Chondrocyte (in vitro differentiated cells): ENCODE measurements around the gene MPST. TPM values are rescaled to one million over a fixed set of nuclear protein-coding genes. Genes with fewer than 3 reads are reported as not detected.

Source experiments
- DNase-seq: peaks from one replicate; pipeline ENCODE4 v3.0.0; 2021; ENCODE audit warnings: mixed read lengths, low spot score
- H3K27ac Mint-ChIP-seq: one replicate; pipeline ENCODE4 v1.8.0; 2021; ENCODE audit warnings: mild to moderate bottlenecking, moderate library complexity, mixed read lengths; ENCODE audit not compliant: unreplicated experiment
- H3K27me3 Mint-ChIP-seq: 2 replicates; pipeline ENCODE4 v1.8.0; 2021; ENCODE audit warnings: low read depth, mixed read lengths
- H3K36me3 Mint-ChIP-seq: 2 replicates; pipeline ENCODE4 v1.8.0; 2021; ENCODE audit warnings: low read depth, mixed read lengths
- H3K4me1 Mint-ChIP-seq: 2 replicates; pipeline ENCODE4 v1.8.0; 2021; ENCODE audit warnings: low read depth, mild to moderate bottlenecking, mixed read lengths
- H3K4me3 Mint-ChIP-seq: one replicate; pipeline ENCODE4 v1.8.0; 2021; ENCODE audit warnings: mild to moderate bottlenecking, moderate library complexity, mixed read lengths; ENCODE audit not compliant: unreplicated experiment
- H3K9me3 Mint-ChIP-seq: 2 replicates; pipeline ENCODE4 v1.8.0; 2021; ENCODE audit warnings: low read depth, mixed read lengths
- CTCF ChIP-seq: fragments of 200-600 bp; sonication (generic); IDR thresholded peaks from 2 replicates; pipeline ENCODE4 v1.5.0; 2021; ENCODE audit warnings: antibody characterized with exemption, mild to moderate bottlenecking, moderate library complexity
- total RNA-seq: library from RNA; stranded (reverse); gene quantifications from 3 replicates; pipeline ENCODE4 v1.2.1, GENCODE V29; 2021

The MPST gene
- total RNA-seq, 1 donor from 2014 or later = 71.4 TPM

- Mint-ChIP-seq H3K36me3 (peaks cover 3% of the 10 kb centered on the region), H3K4me3 (no peak overlapping the region), H3K27ac (no peak overlapping the region), H3K27me3 (peaks cover 14% of the 10 kb centered on the region), H3K9me3 (no peaks in the 10 kb centered on the region), H3K4me1 (peaks cover 14% of the 10 kb centered on the region)
- TF ChIP-seq CTCF = no peak
- DNase-seq = no peak
Observed at GRCh38 chr22:37033605-37034430, 14.3 kb downstream of the MPST start.

- DNase-seq = no peak
- Mint-ChIP-seq H3K36me3 (no peaks in the 10 kb centered on the region), H3K9me3 (no peaks in the 10 kb centered on the region), H3K27ac (no peak overlapping the region), H3K4me3 (no peak overlapping the region), H3K4me1 (peaks cover 18% of the 10 kb centered on the region), H3K27me3 (peaks cover 14% of the 10 kb centered on the region)
- TF ChIP-seq CTCF = no peak
Observed at GRCh38 chr22:37036655-37037377, 17.3 kb downstream of the MPST start.

- Mint-ChIP-seq H3K9me3 (no peaks in the 10 kb centered on the region), H3K4me3 (no peak overlapping the region), H3K27me3 (peaks cover 14% of the 10 kb centered on the region), H3K36me3 (no peaks in the 10 kb centered on the region), H3K27ac (no peak overlapping the region), H3K4me1 (peaks cover 10% of the 10 kb centered on the region)
- no peak for TF ChIP-seq CTCF
- no peak for DNase-seq
Observed at GRCh38 chr22:37037669-37038068, 18.1 kb downstream of the MPST start.

- H3K36me3 Mint-ChIP-seq = no peaks in the 10 kb centered on the region
- H3K27ac Mint-ChIP-seq = no peak overlapping the region
- peaks cover 4% of the 10 kb centered on the region for H3K4me1 Mint-ChIP-seq
- TF ChIP-seq CTCF = no peak
- peaks cover 10% of the 10 kb centered on the region for H3K27me3 Mint-ChIP-seq
- H3K9me3 Mint-ChIP-seq = no peaks in the 10 kb centered on the region
- DNase-seq = no peak
- no peak overlapping the region for H3K4me3 Mint-ChIP-seq
Observed at GRCh38 chr22:37039466-37039865, 19.9 kb downstream of the MPST start.

GRCh38 chr22:37043209-37043827 lies 23.8 kb downstream of the MPST start:
- no peak for DNase-seq
- Mint-ChIP-seq H3K27ac (no peak overlapping the region), H3K4me3 (no peak overlapping the region), H3K36me3 (no peaks in the 10 kb centered on the region), H3K4me1 (peaks cover 4% of the 10 kb centered on the region), H3K27me3 (no peaks in the 10 kb centered on the region), H3K9me3 (no peaks in the 10 kb centered on the region)
- no peak for TF ChIP-seq CTCF
